Upper lobe of left lung (tissue), 6 donors: ENCODE results near the gene CEP170B. TPM values are rescaled to one million over a fixed set of nuclear protein-coding genes. Genes with fewer than 3 reads are reported as not detected.

Experiments
- ATAC-seq, 2 donors: fragments of 200-7000 bp; cut with Tn5 transposase; one replicate each; pipeline ENCODE4 v1.9.1; 2022; ENCODE audit warnings: mild to moderate bottlenecking in 2 of 2, moderate library complexity in 2 of 2; ENCODE audit not compliant: low FRiP score in 2 of 2
- DNase-seq, 2 donors: peaks; one replicate each; pipeline ENCODE4 v3.0.0-alpha.2; 2019 to 2020
- H3K27ac ChIP-seq, 4 donors: fragments of 200-600 bp; sonication (generic); one replicate each; pipeline ENCODE4 v1.5.1; 2016 to 2019
- H3K27me3 ChIP-seq, 4 donors: fragments of 200-600 bp; sonication (generic); one replicate each; pipeline ENCODE4 v1.5.1; 2017 to 2019
- H3K36me3 ChIP-seq, 4 donors: fragments of 200-600 bp; sonication (generic); one replicate each; pipeline ENCODE4 v1.5.1; 2016 to 2019
- H3K4me1 ChIP-seq, 4 donors: fragments of 200-600 bp; sonication (generic); one replicate each; pipeline ENCODE4 v1.5.1; 2018 to 2019
- H3K4me3 ChIP-seq, 4 donors: fragments of 200-600 bp; sonication (generic); one replicate each; pipeline ENCODE4 v1.5.1; 2017 to 2019; ENCODE audit warnings: mild to moderate bottlenecking in 2 of 4, moderate library complexity in 1 of 4
- H3K9me3 ChIP-seq, 4 donors: fragments of 200-600 bp; sonication (generic); one replicate each; pipeline ENCODE4 v1.5.1; 2018 to 2019
- EP300 ChIP-seq, 4 donors: sonication (generic); formaldehyde crosslinking; IDR thresholded peaks; one replicate each; pipeline ENCODE4 v1.5.1; 2017; ENCODE audit warnings: antibody characterized with exemption in 4 of 4, control low read depth in 2 of 4
- POLR2A ChIP-seq, 4 donors: fragments of 450-650 bp; IDR thresholded peaks; one replicate each; pipeline ENCODE4 v1.5.1; 2016 to 2017; ENCODE audit warnings: antibody characterized with exemption in 4 of 4, mild to moderate bottlenecking in 2 of 4
- POLR2AphosphoS5 ChIP-seq, 2 donors: sonication (generic); formaldehyde crosslinking; IDR thresholded peaks; one replicate each; pipeline ENCODE4 v1.5.1; 2017; ENCODE audit warnings: antibody characterized with exemption in 2 of 2
- WGBS, 2 donors: methylation state at CpG; one replicate each; pipeline ENCODE4 v1.1.5; 2017 to 2018; 5-methylcytosine and 5-hydroxymethylcytosine counted together
- total RNA-seq, 6 donors: library from RNA; depleted of rRNA in 4 of 6; stranded (reverse); fragments of >200 nt in 4 of 6; gene quantifications; one replicate each; pipeline versions ENCODE4 v1.1.0 to v1.2.1, GENCODE V29; 2016 to 2021
- TF ChIP-seq, protein P1 (sequence below), 6 experiments: fragments of 450-650 bp in 4 of 6; fragments of 200-600 bp in 2 of 6; sonication (generic) in 2 of 6; IDR thresholded peaks; one replicate each; pipeline ENCODE4 v1.5.1; 2016 to 2019; ENCODE audit warnings: antibody characterized with exemption in 6 of 6
- donor health status: DM: no; HTN: no; CAD: no; lungs with moderate emphysema.
- donor health status: DM: no; HTN: yes; CAD: no; lungs with severe emphysema.

CEP170B gene
- total RNA-seq, 6 donors from 2014 or later: 24.2 to 57.8 (median 35.6) TPM

- DNase-seq (peak in 1 of 2 donors; percentile 24), ATAC-seq (peak; percentile 51 to 66)
Observed at GRCh38 chr14:104876251-104876699, 11.2 kb downstream of the CEP170B start.

GRCh38 chr14:104877066-104877805 lies 12.2 kb downstream of the CEP170B start:
- peaks cover 0 to 11% (median 5%) of the 10 kb centered on the region in 4 donors for H3K4me1 ChIP-seq
- no peak overlapping the region for H3K4me3 ChIP-seq
- H3K27ac ChIP-seq: no peak overlapping the region
- 87 to 93% methylated on average over 5 to 11 of the region's 14 CpGs for WGBS, 2 donors
- H3K36me3 ChIP-seq: peaks cover 0 to 22% (median 10%) of the 10 kb centered on the region in 4 donors
- no peak for ATAC-seq
- no peaks in the 10 kb centered on the region for H3K9me3 ChIP-seq
- DNase-seq: peak in 1 of 2 donors; percentile 62
- no peaks in the 10 kb centered on the region for H3K27me3 ChIP-seq
- TF ChIP-seq POLR2AphosphoS5 (IDR thresholded peaks at IDR 0.05) (no peak), POLR2A (IDR thresholded peaks at IDR 0.05) (no peak), EP300 (IDR thresholded peaks at IDR 0.05) (no peak)
- TF ChIP-seq, protein P1, sequence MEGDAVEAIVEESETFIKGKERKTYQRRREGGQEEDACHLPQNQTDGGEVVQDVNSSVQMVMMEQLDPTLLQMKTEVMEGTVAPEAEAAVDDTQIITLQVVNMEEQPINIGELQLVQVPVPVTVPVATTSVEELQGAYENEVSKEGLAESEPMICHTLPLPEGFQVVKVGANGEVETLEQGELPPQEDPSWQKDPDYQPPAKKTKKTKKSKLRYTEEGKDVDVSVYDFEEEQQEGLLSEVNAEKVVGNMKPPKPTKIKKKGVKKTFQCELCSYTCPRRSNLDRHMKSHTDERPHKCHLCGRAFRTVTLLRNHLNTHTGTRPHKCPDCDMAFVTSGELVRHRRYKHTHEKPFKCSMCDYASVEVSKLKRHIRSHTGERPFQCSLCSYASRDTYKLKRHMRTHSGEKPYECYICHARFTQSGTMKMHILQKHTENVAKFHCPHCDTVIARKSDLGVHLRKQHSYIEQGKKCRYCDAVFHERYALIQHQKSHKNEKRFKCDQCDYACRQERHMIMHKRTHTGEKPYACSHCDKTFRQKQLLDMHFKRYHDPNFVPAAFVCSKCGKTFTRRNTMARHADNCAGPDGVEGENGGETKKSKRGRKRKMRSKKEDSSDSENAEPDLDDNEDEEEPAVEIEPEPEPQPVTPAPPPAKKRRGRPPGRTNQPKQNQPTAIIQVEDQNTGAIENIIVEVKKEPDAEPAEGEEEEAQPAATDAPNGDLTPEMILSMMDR (IDR thresholded peaks at IDR 0.05): no peak

More at GRCh38 chr14:104876251-104876699, 11.2 kb downstream of the CEP170B start:
- H3K27me3 ChIP-seq: no peaks in the 10 kb centered on the region
- TF ChIP-seq POLR2A (IDR thresholded peaks at IDR 0.05): no peak
- TF ChIP-seq POLR2AphosphoS5 (IDR thresholded peaks at IDR 0.05): no peak
- TF ChIP-seq, protein P1 (IDR thresholded peaks at IDR 0.05): no peak
- TF ChIP-seq EP300 (IDR thresholded peaks at IDR 0.05): no peak
- 92 to 93% methylated on average over 6 to 7 of the region's 8 CpGs for WGBS, 2 donors
- no peaks in the 10 kb centered on the region for H3K9me3 ChIP-seq
- no peak overlapping the region for H3K4me3 ChIP-seq
- H3K36me3 ChIP-seq: peaks cover 0 to 22% (median 10%) of the 10 kb centered on the region in 4 donors
- no peak overlapping the region for H3K27ac ChIP-seq
- peaks cover 0 to 11% (median 5%) of the 10 kb centered on the region in 4 donors for H3K4me1 ChIP-seq

DNA sequence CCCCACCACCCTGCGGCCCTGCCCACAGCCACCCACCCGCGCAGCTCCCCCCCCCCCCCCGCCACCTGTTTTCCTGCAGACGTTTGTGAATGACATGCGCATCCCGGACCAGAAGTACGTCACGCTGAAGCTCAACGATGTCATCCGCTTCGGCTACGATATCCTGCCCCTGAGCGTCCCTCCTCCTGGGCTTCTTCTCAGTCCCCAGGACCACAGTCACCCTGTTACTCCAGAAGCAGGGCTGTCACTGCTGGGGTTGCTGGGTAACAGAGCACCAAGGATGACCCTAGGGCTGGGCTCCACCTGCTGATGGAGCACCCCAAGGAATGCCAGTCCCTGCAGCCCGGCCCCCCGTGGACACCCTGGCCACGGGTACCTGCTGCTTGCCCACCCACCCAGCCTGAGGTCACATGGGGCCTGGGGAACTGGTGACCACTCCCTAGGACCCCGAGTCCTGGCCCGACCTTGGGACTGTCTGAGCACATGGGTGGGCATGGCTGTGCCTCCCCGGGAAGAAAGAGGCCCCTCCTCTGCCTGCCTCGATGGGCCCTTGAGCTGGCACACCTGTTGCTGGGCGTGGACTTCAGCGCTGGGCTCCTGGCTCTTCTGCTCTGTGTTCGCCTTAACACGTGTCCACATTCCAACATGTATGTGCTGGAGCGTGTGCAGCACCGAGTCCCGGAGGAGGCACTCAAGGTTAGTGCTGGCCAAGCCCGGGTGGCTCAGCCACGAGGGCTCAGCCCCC lies 12.9 kb downstream of the CEP170B start:
- H3K9me3 ChIP-seq: no peaks in the 10 kb centered on the region
- peaks cover 0 to 5% (median 2%) of the 10 kb centered on the region in 4 donors for H3K4me1 ChIP-seq
- DNase-seq (peak in 1 of 2 donors; percentile 63), ATAC-seq (no peak)
- TF ChIP-seq POLR2A (IDR thresholded peaks at IDR 0.05) (no peak), POLR2AphosphoS5 (IDR thresholded peaks at IDR 0.05) (no peak), EP300 (IDR thresholded peaks at IDR 0.05) (no peak)
- TF ChIP-seq, protein P1 (IDR thresholded peaks at IDR 0.05): no peak
- H3K27ac ChIP-seq: no peak overlapping the region
- no peaks in the 10 kb centered on the region for H3K27me3 ChIP-seq
- WGBS, 2 donors: 83 to 88% methylated on average over 14 to 27 of the region's 30 CpGs
- peaks cover 0 to 24% (median 12%) of the 10 kb centered on the region in 4 donors for H3K36me3 ChIP-seq
- H3K4me3 ChIP-seq: no peak overlapping the region

DNA sequence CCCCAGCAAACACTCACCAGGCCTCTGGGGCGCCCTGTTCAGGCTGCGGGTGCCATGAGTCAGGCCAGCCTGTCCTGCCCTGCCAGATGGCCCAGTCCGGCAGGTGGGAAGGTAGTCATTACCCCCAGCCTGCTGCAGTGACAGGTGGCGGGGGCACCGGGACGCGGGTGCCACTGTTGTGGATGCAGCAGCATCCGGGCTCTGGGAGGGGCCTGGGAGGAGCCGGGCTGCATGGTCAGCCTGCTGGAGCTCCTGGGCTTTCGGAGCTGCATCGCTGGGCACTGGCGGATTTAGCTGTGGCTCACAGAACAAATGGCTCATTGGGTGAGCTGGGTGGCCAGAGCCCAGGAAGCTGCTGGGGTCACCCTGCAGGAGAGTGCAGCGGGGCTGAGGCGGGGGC lies 13.5 kb downstream of the CEP170B start:
- H3K36me3 ChIP-seq: peaks cover 0 to 30% (median 17%) of the 10 kb centered on the region in 4 donors
- DNase-seq (peak in 1 of 2 donors; percentile 73), ATAC-seq (no peak)
- H3K9me3 ChIP-seq: no peaks in the 10 kb centered on the region
- no peak overlapping the region for H3K27ac ChIP-seq
- TF ChIP-seq EP300 (IDR thresholded peaks at IDR 0.05): no peak
- TF ChIP-seq POLR2AphosphoS5 (IDR thresholded peaks at IDR 0.05): no peak
- TF ChIP-seq, protein P1 (IDR thresholded peaks at IDR 0.05): no peak
- TF ChIP-seq POLR2A (IDR thresholded peaks at IDR 0.05): no peak
- H3K4me3 ChIP-seq: no peak overlapping the region
- H3K4me1 ChIP-seq: peaks cover 0 to 2% (median 0%) of the 10 kb centered on the region in 4 donors
- 88 to 93% methylated on average over 8 to 9 of the region's 14 CpGs for WGBS, 2 donors
- no peaks in the 10 kb centered on the region for H3K27me3 ChIP-seq
